IMR-90 (cell line): ENCODE data around the gene SELENOO. TPM values are rescaled to one million over a fixed set of nuclear protein-coding genes. Genes with fewer than 3 reads are reported as not detected.

Source experiments
- ATAC-seq: fragments of 200-7000 bp; cut with Tn5 transposase; 2 replicates; pipeline ENCODE4 v1.9.1; 2020; ENCODE audit warnings: low read depth, mild to moderate bottlenecking, moderate library complexity
- BruUV-seq: library from RNA; stranded (reverse); fragments of 400-500 nt; replicated peaks from 2 replicates; lab custom pipeline; 2021; lab: Mats Ljungman, UMichigan
- CTCF ChIA-PET: fragments of 300-600 bp; formaldehyde crosslinking; extraction: SDS; loops from one replicate; lab custom pipeline; 2021; ENCODE audit warnings: antibody characterized with exemption; lab: Yijun Ruan, JAX
- POLR2A ChIA-PET: fragments of 300-600 bp; sonication (Branson Sonifier 250); formaldehyde crosslinking; loops from one replicate; lab custom pipeline; 2022; ENCODE audit warnings: antibody characterized with exemption; ENCODE audit not compliant: unreplicated experiment; lab: Charles Lee
- DNase-seq: peaks from one replicate; pipeline ENCODE4 v3.0.0; 2013
- H2AFZ ChIP-seq: replicated peaks from 2 replicates; pipeline ENCODE3; 2013; ENCODE audit warnings: low read length, mild to moderate bottlenecking; ENCODE audit not compliant: poor library complexity
- H2AK5ac ChIP-seq: 2 replicates; pipeline ENCODE4 v1.6.1; 2013; ENCODE audit warnings: low read depth, low read length, inconsistent platforms
- H2AK9ac ChIP-seq: replicated peaks from 2 replicates; pipeline ENCODE3; 2013; ENCODE audit warnings: mild to moderate bottlenecking, low read depth, low read length, moderate library complexity; ENCODE audit not compliant: poor library complexity
- H2BK120ac ChIP-seq: 2 replicates; pipeline ENCODE4 v1.6.1; 2013; ENCODE audit warnings: low read depth, low read length, inconsistent platforms
- H2BK15ac ChIP-seq: 3 replicates; pipeline ENCODE4 v1.6.1; 2013; ENCODE audit warnings: low read depth, low read length, inconsistent platforms
- H2BK20ac ChIP-seq: 2 replicates; pipeline ENCODE4 v1.6.1; 2013; ENCODE audit warnings: low read depth, mild to moderate bottlenecking, inconsistent platforms, low read length, moderate library complexity
- H2BK5ac ChIP-seq: 2 replicates; pipeline ENCODE4 v1.6.1; 2013; ENCODE audit warnings: mild to moderate bottlenecking, low read depth, low read length, inconsistent platforms; ENCODE audit not compliant: poor library complexity, severe bottlenecking
- H3K14ac ChIP-seq: replicated peaks from 2 replicates; pipeline ENCODE4 v1.6.1; 2013; ENCODE audit warnings: low read depth, low read length, inconsistent platforms
- H3K18ac ChIP-seq: 2 replicates; pipeline ENCODE4 v1.6.1; 2013; ENCODE audit warnings: low read depth, low read length, control low read depth
- H3K23ac ChIP-seq: 2 replicates; pipeline ENCODE4 v1.6.1; 2013; ENCODE audit warnings: low read depth, low read length, inconsistent platforms
- H3K27ac ChIP-seq: 2 replicates; pipeline ENCODE4 v1.5.1; 2013; ENCODE audit warnings: mild to moderate bottlenecking, control low read depth, low read length; ENCODE audit not compliant: insufficient read depth
- H3K27me3 ChIP-seq: 2 replicates; pipeline ENCODE4 v1.6.1; 2013; ENCODE audit warnings: low read length; ENCODE audit not compliant: control insufficient read depth, insufficient read depth
- H3K36me3 ChIP-seq: 2 replicates; pipeline ENCODE4 v1.6.1; 2013; ENCODE audit warnings: low read length, mixed read lengths; ENCODE audit not compliant: control insufficient read depth, insufficient read depth
- H3K4ac ChIP-seq: 2 replicates; pipeline ENCODE4 v1.6.1; 2013; ENCODE audit warnings: low read depth, low read length, inconsistent platforms
- H3K4me1 ChIP-seq: 2 replicates; pipeline ENCODE4 v1.6.1; 2013; ENCODE audit warnings: low read length, mixed read lengths; ENCODE audit not compliant: control insufficient read depth, insufficient read depth
- H3K4me2 ChIP-seq: 2 replicates; pipeline ENCODE4 v1.6.1; 2013; ENCODE audit warnings: low read depth, mild to moderate bottlenecking, control low read depth, low read length, moderate library complexity
- H3K4me3 ChIP-seq: 2 replicates; pipeline ENCODE4 v1.5.1; 2013; ENCODE audit warnings: low read depth, mild to moderate bottlenecking, control low read depth, low read length, moderate library complexity; ENCODE audit not compliant: insufficient read depth
- H3K56ac ChIP-seq: 2 replicates; pipeline ENCODE4 v1.6.1; 2013; ENCODE audit warnings: low read length, inconsistent platforms; ENCODE audit not compliant: insufficient read depth; ENCODE audit errors: extremely low read depth
- H3K79me1 ChIP-seq, 2 experiments: 2 replicates each; pipeline ENCODE4 v1.6.1; 2013; ENCODE audit warnings: low read length in 2 of 2, inconsistent platforms in 1 of 2, low read depth in 1 of 2
- H3K9ac ChIP-seq: 2 replicates; pipeline ENCODE4 v1.6.1; 2013; ENCODE audit warnings: low read depth, low read length, control low read depth
- H3K9me1 ChIP-seq: 2 replicates; pipeline ENCODE4 v1.6.1; 2013; ENCODE audit warnings: low read length, inconsistent platforms; ENCODE audit not compliant: insufficient read depth
- H3K9me3 ChIP-seq: 2 replicates; pipeline ENCODE4 v1.6.1; 2013; ENCODE audit warnings: low read length; ENCODE audit not compliant: control insufficient read depth, insufficient read depth
- H4K20me1 ChIP-seq: 2 replicates; pipeline ENCODE4 v1.6.1; 2013; ENCODE audit warnings: low read length, inconsistent platforms; ENCODE audit not compliant: insufficient read depth
- H4K5ac ChIP-seq: 2 replicates; pipeline ENCODE4 v1.6.1; 2013; ENCODE audit warnings: mild to moderate bottlenecking, low read depth, low read length, control low read depth
- H4K8ac ChIP-seq, 2 experiments: 2 replicates each; pipeline ENCODE4 v1.6.1; 2013; ENCODE audit warnings: low read depth in 2 of 2, low read length in 2 of 2, control low read depth in 1 of 2, inconsistent platforms in 1 of 2
- H4K91ac ChIP-seq: 2 replicates; pipeline ENCODE4 v1.6.1; 2013; ENCODE audit warnings: low read depth, low read length, inconsistent platforms; ENCODE audit not compliant: insufficient read depth
- MXI1 ChIP-seq: IDR thresholded peaks from 2 replicates; pipeline ENCODE4 v1.6.1; 2012; ENCODE audit warnings: low read depth, mild to moderate bottlenecking, low read length, moderate library complexity, borderline replicate concordance
- POLR2A ChIP-seq: IDR thresholded peaks from 2 replicates; pipeline ENCODE4 v1.6.1; 2012; ENCODE audit warnings: mild to moderate bottlenecking, low read depth, low read length
- WGBS, 2 experiments: methylation state at CpG; one replicate each; pipeline versions ENCODE4 v1.1.5 to v1.1.7; 2013; ENCODE audit warnings: missing lambda C conversion rate in 2 of 2; ENCODE audit not compliant: insufficient read length in 1 of 2; ENCODE audit errors: extremely low coverage in 2 of 2; 5-methylcytosine and 5-hydroxymethylcytosine counted together
- dilution Hi-C: fragments of 300-500 bp; cut with HindIII; formaldehyde crosslinking; loops from one replicate; pipeline ENCODE4 v1.14.3; 2018; ENCODE audit warnings: low sequenced_read_pairs; ENCODE audit not compliant: unreplicated experiment
- in situ Hi-C: fragments of 300-500 bp; cut with MboI; formaldehyde crosslinking; loops from 3 replicates; pipeline ENCODE4 v1.14.3; 2019; ENCODE audit warnings: low sequenced_read_pairs, inconsistent platforms, mixed read lengths
- intact Hi-C: fragments of 100-400 bp; cut with micrococcal nuclease; formaldehyde crosslinking; loops from 2 replicates; pipeline ENCODE4 v1.10.0; 2022
- polyA plus RNA-seq, 3 experiments: library from polyadenylated mRNA; depleted of rRNA; stranded (reverse); fragments of >200 nt; gene quantifications; 2 replicates each; pipeline ENCODE4 v1.2.3, GENCODE V29; 2012; ENCODE audit warnings: low replicate concordance in 1 of 3
- total RNA-seq: library from RNA; depleted of rRNA; stranded (reverse); fragments of >200 nt; gene quantifications from 2 replicates; pipeline ENCODE4 v1.2.3, GENCODE V29; 2012
- TF ChIP-seq, protein P1 (sequence below): fragments of 150-350 bp; IDR thresholded peaks from 2 replicates; pipeline ENCODE4 v1.6.1; 2017; ENCODE audit warnings: mild to moderate bottlenecking, antibody characterized with exemption, low read length, low read depth

Gene SELENOO
- total and polyA plus RNA-seq, 2 of the 4 experiments (the other 2 are of a cell fraction): 10.4 to 21.4 TPM

DNA sequence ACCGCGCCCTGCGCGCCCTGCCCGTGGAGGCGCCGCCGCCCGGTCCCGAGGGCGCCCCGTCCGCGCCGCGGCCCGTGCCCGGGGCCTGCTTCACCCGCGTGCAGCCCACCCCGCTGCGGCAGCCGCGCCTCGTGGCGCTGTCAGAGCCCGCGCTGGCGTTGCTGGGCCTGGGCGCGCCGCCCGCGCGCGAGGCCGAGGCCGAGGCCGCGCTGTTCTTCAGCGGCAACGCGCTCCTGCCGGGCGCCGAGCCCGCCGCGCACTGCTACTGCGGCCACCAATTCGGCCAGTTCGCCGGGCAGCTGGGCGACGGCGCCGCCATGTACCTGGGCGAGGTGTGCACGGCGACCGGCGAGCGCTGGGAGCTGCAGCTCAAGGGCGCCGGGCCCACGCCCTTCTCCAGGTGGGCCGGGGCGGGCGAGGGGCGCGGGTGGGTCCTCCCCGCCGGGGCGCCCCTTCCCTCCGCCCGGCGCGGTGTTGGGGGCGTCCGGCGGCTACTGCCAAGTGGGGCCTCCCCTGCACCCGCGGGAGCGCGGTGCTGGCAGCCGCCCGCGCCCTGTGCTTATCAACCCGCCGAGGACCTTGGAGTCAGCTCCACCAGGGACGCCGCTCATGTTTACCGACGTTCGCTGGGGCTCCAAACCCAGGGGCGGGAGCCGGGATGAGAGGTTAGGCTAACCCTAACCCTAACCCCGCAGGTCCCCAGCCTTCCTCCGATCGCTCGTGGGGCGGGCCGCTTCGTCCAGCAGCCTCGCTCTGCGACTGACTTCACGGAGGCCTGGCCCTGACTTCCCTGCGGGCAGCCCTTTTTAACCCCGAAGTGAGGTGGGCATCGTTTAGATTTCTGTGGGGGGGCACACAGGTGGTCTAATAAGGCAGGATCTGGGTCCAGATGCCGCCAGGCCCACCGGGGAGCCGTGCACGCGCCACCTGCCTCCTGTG lies 649 bp downstream of the SELENOO start:
- no peak overlapping the region for H3K56ac ChIP-seq
- peaks cover 4% of the 10 kb centered on the region; the same call in 1 of the 2 replicates for H3K4me1 ChIP-seq
- peak overlapping the region; percentile 69 for H3K9ac ChIP-seq
- H3K18ac ChIP-seq: no peak overlapping the region
- in situ Hi-C loops (loop anchor here (25.0 kb wide), 1 partner anchor 389 kb away; no protein-coding TSS in a partner anchor), dilution Hi-C loops (no loop called here), intact Hi-C loops (loop anchor here (10.0 kb wide), 1 partner anchor 227 kb away; no protein-coding TSS in a partner anchor)
- H3K27ac ChIP-seq: peak overlapping the region; percentile 68; the same call in 1 of the 2 replicates
- H4K8ac ChIP-seq: 0 out of 4 replicates have a peak overlapping the region, but pooled peaks of 1 of the 2 experiments have one; percentile 65
- no peak overlapping the region for H2BK120ac ChIP-seq
- peaks cover 13% of the 10 kb centered on the region for H4K20me1 ChIP-seq
- H3K4ac ChIP-seq: peak overlapping the region; percentile 42; the same call in 1 of the 2 replicates
- H3K36me3 ChIP-seq: peaks cover 22% of the 10 kb centered on the region
- peak overlapping the region; percentile 56 for H2BK5ac ChIP-seq
- H2BK15ac ChIP-seq: no peak overlapping the region
- ChIA-PET POLR2A (no interaction called here), CTCF (no interaction called here)
- peak overlapping the region; percentile 94 for H2AFZ ChIP-seq
- DNase-seq (no peak), ATAC-seq (peak; percentile 36)
- no peak overlapping the region for H2AK5ac ChIP-seq
- H3K4me2 ChIP-seq: peak overlapping the region; percentile 93
- H3K9me1 ChIP-seq: 0 out of 2 replicates have a peak, but pooled peaks cover 2% of the 10 kb centered on the region
- H4K5ac ChIP-seq: no peak overlapping the region
- TF ChIP-seq POLR2A: no peak
- TF ChIP-seq, protein P1, sequence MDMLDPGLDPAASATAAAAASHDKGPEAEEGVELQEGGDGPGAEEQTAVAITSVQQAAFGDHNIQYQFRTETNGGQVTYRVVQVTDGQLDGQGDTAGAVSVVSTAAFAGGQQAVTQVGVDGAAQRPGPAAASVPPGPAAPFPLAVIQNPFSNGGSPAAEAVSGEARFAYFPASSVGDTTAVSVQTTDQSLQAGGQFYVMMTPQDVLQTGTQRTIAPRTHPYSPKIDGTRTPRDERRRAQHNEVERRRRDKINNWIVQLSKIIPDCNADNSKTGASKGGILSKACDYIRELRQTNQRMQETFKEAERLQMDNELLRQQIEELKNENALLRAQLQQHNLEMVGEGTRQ: no peak
- peak; percentile 81; the same call in 1 of the 2 replicates for TF ChIP-seq MXI1
- no peaks in the 10 kb centered on the region for H3K9me3 ChIP-seq
- H3K14ac ChIP-seq: no peak overlapping the region
- peak overlapping the region; percentile 96 for H2AK9ac ChIP-seq
- H4K91ac ChIP-seq: no peak overlapping the region
- no peak overlapping the region for H2BK20ac ChIP-seq
- peak overlapping the region; percentile 92 for H3K4me3 ChIP-seq
- H3K27me3 ChIP-seq: no peaks in the 10 kb centered on the region
- peak overlapping the region; percentile 31 for H3K23ac ChIP-seq
- BruUV-seq: no TSS peak
- peaks cover 41 to 51% of the 10 kb centered on the region in 2 experiments for H3K79me1 ChIP-seq
- 1% methylated on average over 48 of the region's 115 CpGs; no CpG with 5 or more reads in 1 of the 2 experiments for WGBS, 2 experiments
